ENCODE data around the gene HLCS.

DNA sequence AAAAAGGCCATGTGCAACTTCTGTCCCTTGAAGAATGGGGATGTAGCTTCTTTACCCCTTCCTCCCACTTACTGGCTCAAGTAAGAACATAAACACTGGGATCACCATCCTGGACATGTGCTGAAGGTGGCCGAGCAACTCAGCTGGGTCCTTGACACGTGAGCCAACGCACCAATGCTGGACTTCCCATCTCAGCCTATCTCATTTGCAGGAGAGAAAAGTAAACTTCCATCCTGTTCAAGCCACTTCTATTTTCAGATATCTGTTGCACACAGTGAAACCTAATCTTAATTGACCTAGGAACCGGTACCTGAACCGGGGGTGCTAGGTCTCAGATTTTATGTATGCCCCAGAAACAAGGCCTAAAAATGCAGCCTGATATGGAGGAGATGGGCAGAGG lies 75.3 kb downstream of the HLCS start:
- TF ChIP-seq, protein P1, sequence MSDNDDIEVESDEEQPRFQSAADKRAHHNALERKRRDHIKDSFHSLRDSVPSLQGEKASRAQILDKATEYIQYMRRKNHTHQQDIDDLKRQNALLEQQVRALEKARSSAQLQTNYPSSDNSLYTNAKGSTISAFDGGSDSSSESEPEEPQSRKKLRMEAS (IDR thresholded peaks at IDR 0.05; ENCODE audit: low read depth) = no peak
- TF ChIP-seq TEAD4 (IDR thresholded peaks at IDR 0.05; ENCODE audit: borderline replicate concordance, insufficient read depth) (no peak), EP300 (IDR thresholded peaks at IDR 0.05; ENCODE audit: borderline replicate concordance in 1 of 2, low read depth in 1 of 2, low read length in 1 of 2) (no peak), SMC3 (IDR thresholded peaks at IDR 0.05; ENCODE audit: low read depth, low read length) (no peak), RAD21 (IDR thresholded peaks at IDR 0.05; ENCODE audit: low read length) (no peak), GABPA (IDR thresholded peaks at IDR 0.05; ENCODE audit: low read depth) (no peak), GATA2 (CRISPR knock-in tag; IDR thresholded peaks at IDR 0.05) (no peak), ZBTB33 (IDR thresholded peaks at IDR 0.05; ENCODE audit: borderline replicate concordance, low read depth) (no peak)
- TF ChIP-seq, protein P2, sequence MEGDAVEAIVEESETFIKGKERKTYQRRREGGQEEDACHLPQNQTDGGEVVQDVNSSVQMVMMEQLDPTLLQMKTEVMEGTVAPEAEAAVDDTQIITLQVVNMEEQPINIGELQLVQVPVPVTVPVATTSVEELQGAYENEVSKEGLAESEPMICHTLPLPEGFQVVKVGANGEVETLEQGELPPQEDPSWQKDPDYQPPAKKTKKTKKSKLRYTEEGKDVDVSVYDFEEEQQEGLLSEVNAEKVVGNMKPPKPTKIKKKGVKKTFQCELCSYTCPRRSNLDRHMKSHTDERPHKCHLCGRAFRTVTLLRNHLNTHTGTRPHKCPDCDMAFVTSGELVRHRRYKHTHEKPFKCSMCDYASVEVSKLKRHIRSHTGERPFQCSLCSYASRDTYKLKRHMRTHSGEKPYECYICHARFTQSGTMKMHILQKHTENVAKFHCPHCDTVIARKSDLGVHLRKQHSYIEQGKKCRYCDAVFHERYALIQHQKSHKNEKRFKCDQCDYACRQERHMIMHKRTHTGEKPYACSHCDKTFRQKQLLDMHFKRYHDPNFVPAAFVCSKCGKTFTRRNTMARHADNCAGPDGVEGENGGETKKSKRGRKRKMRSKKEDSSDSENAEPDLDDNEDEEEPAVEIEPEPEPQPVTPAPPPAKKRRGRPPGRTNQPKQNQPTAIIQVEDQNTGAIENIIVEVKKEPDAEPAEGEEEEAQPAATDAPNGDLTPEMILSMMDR (IDR thresholded peaks at IDR 0.05) = no peak
